Measurements from ENCODE around the gene BTBD16.

BTBD16 gene

DNA sequence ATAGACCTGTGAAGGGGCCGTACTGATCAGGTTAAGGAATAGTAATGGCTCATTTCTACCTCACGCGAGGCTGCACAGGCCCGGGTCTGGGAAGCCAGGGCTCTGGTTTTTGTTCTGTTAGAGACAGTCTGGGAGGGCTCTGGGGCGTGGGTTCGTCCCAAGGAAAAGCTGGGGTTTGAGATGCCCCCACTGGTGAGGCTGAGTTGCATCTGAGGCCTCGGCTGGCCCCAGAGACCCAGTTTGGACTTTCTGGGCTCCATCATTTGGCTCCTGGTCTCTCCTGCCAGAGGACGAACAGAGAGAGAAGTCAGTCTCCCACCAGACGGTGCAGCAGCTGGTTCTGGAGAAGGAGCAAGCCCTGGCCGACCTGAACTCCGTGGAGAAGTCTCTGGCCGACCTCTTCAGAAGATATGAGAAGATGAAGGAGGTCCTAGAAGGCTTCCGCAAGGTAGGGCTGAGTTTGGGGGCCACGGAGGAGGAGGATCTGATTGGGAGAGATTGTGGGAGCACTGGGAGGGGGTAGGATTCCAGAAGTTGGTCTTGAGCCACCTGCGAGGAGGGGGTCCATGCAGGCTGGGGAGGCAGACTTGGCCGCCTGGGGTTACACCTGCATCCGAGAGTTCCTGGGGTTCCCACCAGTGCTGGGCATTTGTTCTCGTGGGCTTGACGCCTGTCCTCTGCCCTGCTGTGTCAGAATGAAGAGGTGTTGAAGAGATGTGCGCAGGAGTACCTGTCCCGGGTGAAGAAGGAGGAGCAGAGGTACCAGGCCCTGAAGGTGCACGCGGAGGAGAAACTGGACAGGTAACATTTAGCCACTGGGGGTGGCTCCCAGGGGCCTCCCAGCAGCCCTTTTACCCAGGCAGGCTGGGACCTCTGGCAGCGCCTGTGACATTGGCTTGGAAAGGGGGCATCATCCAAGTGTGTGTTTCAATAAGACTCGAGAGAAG lies 22.5 kb upstream of the BTBD16 start:
- DNase-seq = no peak

DNA sequence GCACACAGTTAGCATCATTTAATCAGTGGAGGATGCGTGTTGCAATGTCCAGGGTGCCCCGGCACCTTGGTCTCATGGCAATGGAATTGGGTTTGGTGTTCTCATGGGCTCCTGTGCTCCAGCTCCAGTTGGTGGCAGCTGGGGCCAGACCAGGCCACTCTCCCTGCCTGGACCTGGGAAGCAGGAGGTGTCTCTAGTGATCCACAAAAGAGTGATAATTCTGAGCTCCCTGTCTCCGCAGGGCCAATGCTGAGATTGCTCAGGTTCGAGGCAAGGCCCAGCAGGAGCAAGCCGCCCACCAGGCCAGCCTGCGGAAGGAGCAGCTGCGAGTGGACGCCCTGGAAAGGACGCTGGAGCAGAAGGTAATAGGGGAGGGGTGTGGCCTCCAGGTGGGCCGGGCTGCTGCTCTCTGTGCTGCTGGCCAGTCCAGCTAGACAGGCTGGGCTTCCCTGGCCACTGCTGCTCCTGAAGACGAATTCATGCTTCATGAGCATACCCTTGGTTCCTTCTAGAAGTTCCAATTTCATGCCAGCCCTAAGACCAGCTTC lies 21.7 kb upstream of the BTBD16 start:
- DNase-seq = no peak

DNA sequence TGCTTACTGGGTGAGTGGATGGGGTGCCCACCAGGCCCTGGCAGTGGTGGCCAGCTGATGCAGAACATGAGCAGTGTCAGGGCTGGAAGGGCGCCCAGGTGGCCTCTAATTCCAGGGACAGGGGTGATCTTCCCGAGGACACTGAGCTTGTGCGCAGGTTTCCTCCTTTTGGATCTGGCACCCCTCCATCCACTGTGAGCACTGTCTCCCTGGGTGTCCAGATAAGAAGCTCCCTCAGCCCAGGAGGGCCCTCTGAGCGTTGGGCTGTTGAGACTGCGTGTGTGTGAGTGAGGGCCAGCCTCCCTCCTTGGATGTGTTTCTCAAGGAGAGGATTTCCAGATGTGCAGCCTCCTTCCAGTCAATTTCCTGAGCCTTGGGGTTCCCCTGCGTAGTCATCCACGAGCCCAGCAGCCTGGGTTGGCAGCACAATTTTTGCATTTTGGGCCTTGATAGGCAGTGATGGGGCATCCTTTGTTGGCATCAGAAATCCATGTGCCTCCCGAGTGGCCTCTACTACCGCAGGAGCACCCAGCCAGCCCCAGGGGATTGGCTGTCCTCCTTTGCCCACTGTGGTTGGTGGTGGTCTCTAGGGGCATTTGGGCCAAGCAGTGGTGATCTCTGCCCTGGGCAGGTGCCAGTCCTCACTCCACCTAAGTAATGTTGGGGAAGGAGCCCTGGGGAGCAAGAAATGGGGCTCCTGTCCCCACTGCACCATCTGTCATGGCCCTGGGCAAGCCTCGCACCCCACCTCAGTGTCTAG lies 20.9 kb upstream of the BTBD16 start:
- DNase-seq = no peak

DNA sequence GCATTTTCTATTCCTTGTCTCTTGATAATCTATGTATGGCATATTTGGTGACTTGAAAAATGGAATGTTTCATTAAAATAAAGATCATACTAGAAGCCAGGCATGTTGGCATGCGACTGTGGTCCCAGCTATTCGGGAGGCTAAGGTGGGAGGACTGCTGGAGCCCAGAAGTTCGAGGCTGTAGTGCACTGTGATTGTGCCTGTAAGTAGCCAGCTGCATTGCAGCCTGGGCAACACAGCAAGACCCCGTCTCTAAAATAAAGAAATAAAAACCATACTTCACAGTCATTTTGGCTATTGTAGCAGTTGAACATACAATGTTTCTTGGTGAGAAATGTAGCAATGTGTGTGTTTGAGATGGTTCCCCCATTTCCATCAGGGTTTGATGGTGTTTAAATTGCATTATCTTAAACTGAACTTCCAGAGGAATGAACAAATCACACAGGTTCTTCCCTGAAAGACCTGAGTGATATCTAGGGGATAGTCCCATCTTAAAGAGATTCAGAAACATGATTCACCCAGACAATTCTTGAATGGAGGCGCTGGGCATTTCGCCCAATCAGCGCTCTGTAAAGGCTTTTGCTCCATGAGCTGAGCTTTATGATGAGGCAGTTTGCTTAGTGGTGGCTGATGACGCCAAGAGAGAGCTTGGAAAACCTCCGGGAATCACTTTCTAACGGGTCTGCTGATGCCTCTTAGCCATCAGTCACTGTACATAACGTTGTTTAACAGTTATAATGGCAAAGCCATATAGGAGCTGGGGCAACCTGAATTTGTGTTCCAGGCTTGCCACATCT lies 19.4 kb upstream of the BTBD16 start:
- no peak for DNase-seq

DNA sequence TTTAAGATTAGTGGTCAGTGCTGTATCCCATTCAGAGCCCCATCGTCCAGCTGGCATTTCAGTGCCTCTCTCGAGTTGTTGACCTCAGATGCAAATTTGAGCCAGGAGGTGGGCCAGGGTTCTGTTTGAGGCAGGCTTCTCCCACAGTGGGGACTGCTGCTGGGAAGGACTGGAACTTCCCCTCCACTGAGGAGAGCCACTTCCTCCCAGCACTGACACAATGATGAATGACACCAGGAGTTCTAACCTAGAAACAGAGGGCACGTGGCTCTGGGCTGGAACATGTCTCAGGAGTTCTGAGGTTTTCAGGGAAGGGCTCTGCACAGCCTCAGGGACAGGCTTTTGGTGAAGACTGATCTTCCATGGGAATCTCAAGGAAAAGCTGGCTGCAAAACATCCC lies 18.3 kb upstream of the BTBD16 start:
- no peak for DNase-seq

DNA sequence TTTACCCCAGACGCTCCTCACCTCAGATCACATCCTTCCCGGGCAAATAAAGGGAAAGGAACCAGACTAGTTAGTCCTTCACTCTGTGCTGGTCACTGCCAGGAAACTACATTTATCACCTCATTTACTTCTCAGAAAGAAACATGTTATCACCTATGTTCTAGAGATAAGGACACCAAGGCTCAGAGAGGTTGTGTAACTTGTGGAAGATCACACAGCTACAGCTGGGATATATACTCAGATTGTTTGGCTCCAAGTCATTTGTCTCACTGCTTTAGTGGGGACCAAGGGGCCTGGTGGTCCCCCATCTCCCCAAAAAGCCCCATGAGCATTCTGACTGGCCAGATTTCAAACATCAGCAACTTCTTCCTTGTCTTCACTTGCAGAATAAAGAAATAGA lies 17.5 kb upstream of the BTBD16 start:
- no peak for DNase-seq

DNA sequence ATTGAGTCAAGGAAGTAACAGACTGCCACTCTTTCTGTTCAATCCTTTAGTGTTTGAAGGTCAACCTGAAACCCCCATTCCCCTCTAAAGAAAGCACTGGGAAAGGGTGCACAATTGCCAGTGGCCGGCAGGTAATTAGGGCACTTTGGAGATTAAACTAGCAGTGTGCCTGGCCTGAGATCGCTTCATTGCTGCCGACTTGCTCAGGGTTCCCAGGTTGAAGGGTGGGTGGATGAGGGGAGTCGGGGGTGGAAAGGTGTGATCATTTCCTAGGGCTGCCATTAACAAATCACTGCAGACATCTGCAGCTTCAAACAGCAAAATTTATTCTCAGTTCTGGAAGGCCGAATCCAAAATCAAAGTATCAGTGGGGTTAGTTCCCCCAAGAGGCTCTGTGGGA lies 16.3 kb upstream of the BTBD16 start:
- DNase-seq = no peak

DNA sequence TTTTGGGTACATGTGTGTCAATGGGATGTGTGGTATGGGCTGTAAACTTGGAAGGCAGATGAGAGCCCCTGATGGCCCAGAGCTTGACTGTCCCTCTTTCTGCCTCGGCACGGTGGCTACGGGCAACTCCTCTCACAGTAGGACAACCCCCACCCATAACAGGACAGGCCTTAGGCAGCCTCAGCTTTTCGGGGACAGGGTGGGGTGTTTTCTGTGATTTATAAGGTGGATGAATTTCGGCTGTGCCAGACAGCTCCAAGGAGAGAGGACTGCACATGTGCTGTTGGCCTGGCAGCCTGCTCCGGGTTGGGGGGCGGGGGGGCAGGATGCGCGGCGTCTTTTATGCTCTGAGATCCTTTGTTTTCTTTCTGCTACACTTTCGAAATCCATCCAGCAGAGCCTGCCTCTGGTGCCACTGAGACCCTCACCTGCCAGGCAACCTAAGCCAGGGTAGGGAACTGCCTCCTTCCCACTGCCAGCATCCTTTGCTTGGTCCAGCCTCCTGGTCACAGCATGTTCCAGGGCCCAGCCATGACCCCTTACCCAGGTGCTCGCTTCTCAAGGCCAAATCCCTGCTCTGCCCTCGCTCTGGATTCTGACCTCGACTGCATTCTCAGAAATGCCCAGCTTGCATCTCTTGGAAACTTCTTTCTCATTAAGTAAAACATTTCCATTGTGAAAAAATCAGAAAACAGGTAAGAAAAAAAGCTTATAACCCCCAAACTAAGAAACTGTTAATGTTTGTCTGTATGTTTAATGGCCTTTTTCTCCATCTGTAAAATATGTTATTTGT lies 15.4 kb upstream of the BTBD16 start:
- DNase-seq = no peak

DNA sequence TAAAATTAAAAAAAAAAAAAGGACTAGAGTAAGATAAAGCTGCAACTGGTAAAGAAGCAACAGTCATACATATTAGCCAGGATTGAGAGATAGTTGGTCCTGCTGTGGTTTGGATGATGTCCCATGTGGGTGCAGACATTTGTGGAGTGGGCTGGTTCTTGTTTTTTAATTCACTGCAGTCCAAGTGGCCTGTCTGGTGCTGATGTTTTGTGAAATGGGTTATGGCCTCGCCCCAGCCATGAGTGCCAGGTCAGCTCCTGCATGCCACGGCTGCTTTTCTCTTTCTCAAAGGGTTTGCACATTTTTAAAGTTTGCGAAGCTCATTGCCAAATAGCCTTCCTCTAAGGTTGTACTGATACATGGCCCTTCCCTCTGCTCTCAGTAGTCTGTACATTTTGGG lies 14.1 kb upstream of the BTBD16 start:
- no peak for DNase-seq

DNA sequence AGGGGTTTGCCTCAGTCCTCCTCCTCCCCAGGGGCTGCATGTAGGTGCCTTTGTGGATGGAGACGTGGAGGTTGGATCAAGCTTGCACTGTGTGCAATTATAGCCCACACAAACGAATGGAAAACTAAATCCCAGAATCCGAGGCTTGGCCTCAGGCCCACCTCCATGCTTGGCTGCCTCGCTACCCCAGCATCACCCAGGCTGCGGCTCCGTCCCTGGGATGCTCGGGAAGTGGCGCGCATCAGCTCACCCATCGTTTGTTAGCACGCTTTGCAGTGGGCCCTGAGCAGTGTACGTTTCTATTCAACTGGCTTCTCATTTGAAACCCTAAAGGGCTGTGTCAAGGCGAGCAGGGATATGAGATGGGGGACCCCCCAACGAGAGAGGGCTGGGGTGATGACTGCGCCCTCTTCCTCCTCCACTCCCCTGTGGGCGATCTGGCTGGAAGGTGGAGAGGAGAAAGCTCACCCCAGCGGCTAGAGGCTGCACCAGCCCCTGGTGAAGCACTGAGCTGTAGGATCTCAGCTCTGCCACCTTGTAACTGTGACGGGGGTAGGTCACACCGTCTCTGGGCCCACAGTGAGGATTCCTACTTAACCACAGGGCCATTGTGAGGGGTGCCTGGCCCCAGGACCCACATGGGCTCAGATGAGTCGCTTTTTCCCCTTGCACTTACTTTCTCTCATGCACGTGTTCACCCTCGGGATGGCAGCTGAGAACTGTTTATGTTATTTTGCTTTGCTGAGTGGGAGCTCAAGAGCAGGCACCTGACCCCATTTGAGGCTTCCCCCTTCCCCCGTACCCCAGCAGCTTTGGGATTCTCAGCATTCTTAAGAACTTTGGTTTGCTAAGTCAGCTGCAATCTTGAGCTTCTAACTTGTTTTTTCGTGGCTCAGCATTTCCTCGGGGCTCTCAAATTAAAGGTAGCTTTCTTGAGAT lies 12.7 kb upstream of the BTBD16 start:
- no peak for DNase-seq

DNA sequence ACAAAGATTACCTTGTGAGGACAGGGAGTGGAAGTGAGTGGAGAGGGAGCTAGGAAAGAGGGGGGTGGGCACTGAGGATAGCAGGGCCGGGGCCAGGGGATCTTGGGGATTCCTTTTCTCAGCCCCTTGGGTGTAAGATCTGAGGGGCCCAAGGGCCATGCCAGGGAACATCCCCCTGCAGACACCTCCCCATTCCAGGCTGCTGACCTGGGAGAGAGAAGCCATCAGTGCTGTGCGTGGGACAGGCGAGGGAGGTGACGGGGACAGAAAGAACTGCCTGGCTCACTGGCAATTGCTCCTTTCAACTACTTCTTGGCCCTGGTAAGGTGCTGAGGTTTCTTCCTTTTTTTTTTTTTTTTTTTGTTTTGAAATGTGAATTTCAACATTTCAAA lies 12.0 kb upstream of the BTBD16 start:
- no peak for DNase-seq

DNA sequence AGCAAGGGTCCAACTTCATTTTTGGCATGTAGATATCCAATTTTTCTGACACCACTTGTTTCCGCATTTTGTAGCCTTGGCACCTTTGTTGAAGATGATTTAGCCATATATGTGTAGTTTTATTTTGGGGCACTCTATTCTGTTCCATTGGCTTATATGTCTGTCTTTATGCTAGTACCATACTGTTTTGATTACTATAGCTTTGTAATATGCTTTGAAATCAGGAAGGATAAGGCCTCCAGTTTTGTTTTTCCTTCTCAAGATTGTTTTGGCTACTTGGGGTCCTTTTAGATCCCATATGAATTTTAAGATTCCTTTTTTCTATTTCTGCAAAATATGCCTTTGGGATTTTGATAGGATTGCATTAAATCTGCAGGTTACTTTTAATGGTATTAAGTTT lies 9.5 kb upstream of the BTBD16 start:
- DNase-seq = no peak

DNA sequence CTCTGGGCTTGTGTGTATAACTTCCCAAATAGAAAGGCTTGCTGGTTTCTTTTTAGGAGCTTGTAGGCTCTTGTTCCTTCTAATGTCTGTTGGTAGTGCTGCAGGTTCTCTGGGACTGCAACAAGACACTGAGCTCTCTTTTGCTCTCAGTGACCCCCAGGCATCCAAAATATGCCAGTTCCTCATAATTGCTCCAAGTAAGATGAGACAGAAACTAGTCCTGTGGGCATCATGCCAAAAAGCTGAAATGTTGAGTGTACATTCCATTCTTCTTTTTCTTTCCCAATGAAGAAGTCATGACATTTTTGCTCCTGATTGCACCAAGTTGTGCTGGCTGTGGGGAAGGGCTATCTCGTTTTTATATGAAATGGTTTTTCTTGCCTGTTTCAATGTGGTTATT lies 7.1 kb upstream of the BTBD16 start:
- DNase-seq = no peak

DNA sequence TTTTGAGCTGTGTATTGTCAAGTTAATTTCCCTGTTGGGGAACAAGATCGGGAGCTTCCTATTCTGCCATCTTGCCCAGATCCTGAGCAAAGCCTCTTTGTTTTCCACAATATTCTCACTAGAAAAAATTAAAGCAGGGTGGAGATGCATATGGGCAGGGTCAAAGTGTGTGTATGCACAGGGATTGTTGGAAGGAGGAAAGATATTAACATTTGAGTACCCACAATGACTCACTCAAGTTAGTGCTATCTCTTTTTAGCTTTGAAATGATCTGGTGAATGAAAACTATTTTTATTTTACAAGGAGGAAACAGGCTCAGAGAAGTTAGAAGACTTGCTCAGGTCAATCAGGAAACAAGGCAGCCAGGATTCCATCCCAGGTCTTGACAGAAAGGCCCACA lies 6.7 kb upstream of the BTBD16 start:
- no peak for DNase-seq

DNA sequence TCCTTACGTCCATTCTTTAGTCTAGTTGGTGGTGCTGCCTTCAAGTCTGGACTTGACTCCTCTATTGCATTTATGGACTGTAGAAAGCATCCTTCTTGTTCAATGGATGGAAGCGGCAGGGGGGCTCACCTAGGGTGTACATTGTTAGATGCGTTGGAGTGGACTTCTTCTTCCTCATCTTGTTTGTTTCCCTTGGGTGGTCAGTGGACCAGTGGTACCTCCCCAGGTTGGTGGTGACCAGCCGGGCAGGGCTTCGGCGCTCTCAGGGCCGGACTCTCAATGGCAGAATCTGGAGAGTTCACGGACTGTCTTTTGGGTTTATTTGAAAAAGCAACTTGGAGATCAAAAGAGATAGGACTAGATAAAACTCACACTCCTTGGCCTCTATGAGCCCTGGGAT lies 6.2 kb upstream of the BTBD16 start:
- no peak for DNase-seq

DNA sequence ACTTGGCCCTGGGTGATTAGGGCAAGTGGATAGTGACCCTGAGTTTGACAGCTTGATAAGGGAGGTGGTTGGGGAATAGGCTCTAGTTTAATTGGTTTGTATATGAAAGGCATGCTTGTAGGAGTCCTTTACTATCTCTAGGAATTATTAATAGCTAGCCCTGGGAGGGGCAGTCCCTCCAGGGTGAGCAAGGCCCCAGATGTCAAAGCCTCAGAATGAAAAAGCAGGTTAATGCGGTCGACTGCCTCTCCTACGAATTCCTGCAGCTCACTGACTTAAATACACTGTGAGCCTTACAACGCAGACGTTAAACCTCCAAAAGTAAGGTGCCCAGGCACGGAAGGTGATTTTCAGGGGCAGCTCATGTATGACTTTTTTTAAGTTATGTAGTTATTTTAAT lies 5.2 kb upstream of the BTBD16 start:
- DNase-seq = no peak

DNA sequence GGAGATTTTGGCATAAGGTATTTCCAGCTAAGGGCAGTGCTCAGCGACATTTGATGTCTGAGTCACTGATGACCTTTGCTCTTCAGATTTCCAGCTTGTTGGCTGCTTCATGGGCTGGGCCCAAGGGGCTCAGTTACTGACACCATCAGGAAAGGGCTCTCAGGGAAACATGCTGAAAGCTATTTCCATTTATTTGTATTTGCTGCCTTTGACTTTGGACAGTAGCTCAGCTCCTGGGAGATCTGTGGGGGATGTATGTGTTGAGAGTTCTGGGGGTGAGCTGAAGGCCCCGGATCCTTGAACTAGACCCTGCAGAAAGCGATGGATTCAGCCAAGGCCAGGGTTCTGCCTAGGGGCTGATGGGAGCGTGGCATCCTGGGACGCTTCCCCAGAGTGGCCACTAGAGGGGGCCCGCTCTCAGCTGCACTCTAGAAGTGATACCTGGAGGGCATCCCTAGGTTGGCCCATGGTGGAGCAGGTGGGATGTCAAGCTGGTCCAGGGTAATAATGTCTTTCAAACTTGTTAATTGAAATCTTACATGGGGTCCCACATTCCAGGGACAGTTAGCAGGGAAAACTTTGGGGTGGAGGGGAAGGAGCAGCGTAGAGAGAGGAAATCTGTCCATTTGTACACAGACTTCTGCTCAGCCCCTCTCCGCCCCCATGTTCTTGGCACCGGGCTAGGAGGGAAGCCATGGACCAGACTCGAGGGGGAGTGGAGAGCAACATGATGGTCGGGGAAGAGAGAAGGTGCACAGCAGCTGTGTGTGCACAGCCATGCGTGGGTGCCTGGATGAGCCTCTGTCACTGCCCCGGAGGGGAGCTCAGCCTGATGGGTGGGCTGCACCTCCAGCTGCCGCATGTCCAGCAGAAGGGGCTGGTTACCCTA lies 3.0 kb upstream of the BTBD16 start:
- DNase-seq = peak; percentile 46 to 59

DNA sequence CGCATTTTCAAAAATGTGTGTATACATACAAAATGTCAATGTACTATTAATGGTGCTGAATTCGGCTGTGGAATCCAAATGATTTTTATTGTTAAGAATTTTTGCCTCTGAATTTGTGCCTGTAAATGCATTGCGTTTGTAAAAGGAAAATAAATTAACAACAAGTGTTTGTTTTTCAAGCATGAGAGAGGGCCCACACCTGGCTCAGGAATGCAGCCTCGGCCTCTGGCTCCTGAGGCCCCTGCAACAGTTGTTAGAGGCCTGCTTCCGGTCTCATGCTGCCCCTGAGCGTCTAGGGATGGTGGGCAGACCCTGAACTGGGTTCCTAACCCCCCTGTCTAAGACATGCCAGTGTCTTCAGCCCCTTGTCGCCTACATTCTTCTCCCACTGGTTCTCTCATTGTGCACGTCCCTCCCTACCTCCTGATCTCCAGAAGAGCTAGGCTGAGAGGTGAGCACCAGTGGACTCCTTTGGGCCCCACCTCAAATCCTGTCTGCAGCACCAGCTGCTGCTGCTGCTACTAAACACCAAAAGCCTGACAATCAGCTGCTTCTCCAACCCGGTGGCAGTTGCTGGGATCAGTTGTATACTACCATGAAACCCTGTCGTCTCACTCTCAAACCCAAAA lies 1.9 kb upstream of the BTBD16 start:
- peak in 1 of 2 experiments; percentile 11 for DNase-seq

DNA sequence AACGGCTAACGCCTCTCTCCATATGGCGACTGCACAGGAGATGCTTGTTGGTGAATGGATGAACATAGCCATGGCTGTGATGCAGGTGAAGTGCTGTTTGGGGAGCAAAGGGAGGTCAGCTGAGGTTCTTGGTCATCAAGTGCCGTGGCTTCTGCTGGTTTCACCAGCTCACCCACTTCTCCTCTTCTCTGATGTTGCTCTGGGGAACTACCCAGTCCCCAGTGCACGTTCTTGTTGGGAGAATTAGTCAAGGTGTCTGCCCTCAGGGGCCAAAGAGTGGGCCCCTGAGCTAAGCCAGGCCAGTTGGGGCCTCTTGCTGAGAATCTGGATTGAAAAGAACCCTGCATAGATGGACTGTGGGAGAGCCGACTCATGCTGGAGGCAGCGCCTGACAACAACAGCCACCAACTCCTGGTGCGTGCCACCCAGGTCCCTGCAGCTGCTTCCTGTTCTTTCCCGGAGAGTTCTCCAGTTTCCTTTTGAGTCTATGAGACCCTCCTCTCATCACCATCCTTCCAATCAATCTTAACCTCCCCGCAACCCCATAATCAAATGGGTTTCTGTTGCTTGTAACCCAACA lies 3.0 kb downstream of the BTBD16 start:
- no peak for DNase-seq
